IPS-15b (cell line): ENCODE measurements around the gene CDH26.

Experiments
- H3K27me3 ChIP-seq: one replicate; pipeline ENCODE4 v1.6.1; 2013; ENCODE audit warnings: low read length; ENCODE audit not compliant: control insufficient read depth, insufficient read depth
- H3K36me3 ChIP-seq: one replicate; pipeline ENCODE4 v1.6.1; 2013; ENCODE audit warnings: low read length; ENCODE audit not compliant: control insufficient read depth, insufficient read depth
- H3K4me1 ChIP-seq: one replicate; pipeline ENCODE4 v1.6.1; 2013; ENCODE audit warnings: mild to moderate bottlenecking, low read length; ENCODE audit not compliant: control insufficient read depth, insufficient read depth
- H3K4me3 ChIP-seq: one replicate; pipeline ENCODE4 v1.5.1; 2013; ENCODE audit warnings: low read depth, low read length
- H3K9ac ChIP-seq: one replicate; pipeline ENCODE4 v1.6.1; 2013; ENCODE audit warnings: low read depth, mild to moderate bottlenecking, low read length
- H3K9me3 ChIP-seq: one replicate; pipeline ENCODE4 v1.6.1; 2013; ENCODE audit warnings: mild to moderate bottlenecking, low read length; ENCODE audit not compliant: control insufficient read depth, insufficient read depth

CDH26 gene

DNA sequence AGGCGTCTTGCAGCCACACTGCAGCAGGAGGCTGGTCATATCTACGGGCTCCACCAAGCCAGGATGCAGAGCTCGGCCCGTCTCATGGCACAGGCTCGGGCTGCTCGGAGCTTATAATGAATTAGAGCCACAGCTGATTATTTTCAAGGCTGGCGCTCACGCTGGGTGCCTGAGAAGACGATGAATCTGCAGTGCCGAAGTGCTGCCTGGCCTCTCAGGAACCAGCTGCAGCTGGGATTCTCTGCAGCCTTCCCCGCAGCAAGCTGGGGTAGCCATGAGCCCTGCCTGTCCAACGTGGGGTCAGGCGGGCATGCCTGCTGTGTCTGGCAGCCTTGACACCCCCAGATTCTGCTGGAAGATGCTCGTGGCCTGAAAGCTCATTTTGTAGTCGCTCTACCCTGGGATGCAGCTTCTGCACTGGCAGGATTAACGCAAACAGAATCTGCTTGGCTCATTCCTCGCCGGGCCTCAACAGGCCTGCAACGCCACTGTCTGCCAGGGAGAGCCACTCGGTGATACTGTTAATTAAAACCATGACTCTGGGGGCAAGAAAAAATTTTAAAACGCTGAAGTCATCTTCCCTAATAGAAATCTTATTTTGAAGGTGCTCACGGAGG lies 104.3 kb downstream of the CDH26 start:
- no peak overlapping the region for H3K4me3 ChIP-seq
- no peak overlapping the region for H3K9ac ChIP-seq

DNA sequence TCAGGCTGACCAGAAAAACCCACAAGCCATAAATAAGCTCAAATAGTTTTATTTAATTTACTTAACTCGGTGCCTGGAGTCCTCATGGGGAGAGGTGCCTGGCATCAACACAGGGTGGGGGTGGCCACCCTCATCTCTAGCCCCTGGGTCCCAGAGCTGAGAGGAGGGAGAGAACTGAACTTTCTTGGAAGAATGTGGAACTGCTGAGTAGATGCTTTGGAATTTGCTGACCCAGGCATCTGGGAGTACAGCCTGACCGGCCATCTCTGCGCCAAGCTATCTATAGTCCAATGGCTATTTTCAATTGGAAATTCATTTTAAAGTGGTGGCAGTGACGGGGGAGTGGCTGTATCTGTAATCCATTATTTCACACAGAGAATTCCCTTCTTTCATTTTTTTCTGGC lies 104.8 kb downstream of the CDH26 start:
- H3K27me3 ChIP-seq, result no peaks in the 10 kb centered on the region
- H3K9me3 ChIP-seq, result peaks cover 4% of the 10 kb centered on the region
- peaks cover 3% of the 10 kb centered on the region for H3K4me1 ChIP-seq
- no peak overlapping the region for H3K9ac ChIP-seq
- no peak overlapping the region for H3K4me3 ChIP-seq
- no peaks in the 10 kb centered on the region for H3K36me3 ChIP-seq

More for the DNA sequence above, 104.3 kb downstream of the CDH26 start:
- Histone ChIP-seq H3K4me1 (peaks cover 6% of the 10 kb centered on the region), H3K36me3 (no peaks in the 10 kb centered on the region), H3K27me3 (peaks cover 2% of the 10 kb centered on the region), H3K9me3 (peaks cover 4% of the 10 kb centered on the region)

DNA sequence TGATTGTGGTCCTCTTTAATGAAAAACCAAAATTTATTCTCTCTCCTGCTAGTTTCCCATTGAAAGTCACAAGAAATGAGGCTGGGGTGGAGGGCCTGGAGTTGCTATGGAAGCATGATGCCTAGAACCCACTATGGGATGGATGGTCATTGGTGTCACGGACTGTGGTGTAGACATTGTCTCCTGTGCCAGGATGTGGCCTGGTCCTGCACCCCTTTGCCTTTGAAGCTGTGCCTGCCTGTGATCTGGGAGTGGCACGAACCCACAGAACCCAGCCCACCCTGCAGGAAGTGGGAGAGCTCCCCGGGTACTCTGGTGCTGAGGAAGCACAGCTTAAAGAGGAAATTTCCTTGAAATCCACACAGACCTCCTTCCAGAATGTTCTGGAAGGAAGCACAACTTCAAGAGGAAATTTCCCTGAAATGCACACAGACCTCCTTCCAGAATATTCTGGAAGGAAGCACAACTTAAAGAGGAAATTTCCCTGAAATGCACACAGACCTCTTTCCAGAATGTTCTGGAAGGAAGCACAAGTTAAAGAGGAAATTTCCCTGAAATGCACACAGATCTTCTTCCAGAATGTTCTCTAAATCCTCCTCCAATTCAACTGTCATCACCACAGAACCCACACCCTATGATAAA lies 105.6 kb downstream of the CDH26 start:
- H3K9ac ChIP-seq, result no peak overlapping the region
- H3K4me1 ChIP-seq, result no peaks in the 10 kb centered on the region
- no peaks in the 10 kb centered on the region for H3K27me3 ChIP-seq

More for the DNA sequence above, 105.6 kb downstream of the CDH26 start:
- Histone ChIP-seq H3K9me3 (peaks cover 4% of the 10 kb centered on the region), H3K4me3 (no peak overlapping the region), H3K36me3 (no peaks in the 10 kb centered on the region)
